GM19452 (cell line): ENCODE results near the gene S100A11.
A peak's percentile ranks its signal among the peaks of the same experiment; 100 is the strongest.

Source experiments
- ATAC-seq: cut with Tn5 transposase; IDR thresholded peaks from one replicate; pipeline ENCODE4 v1.9.1; 2021; ENCODE audit not compliant: unreplicated experiment

S100A11 gene

GRCh38 chr1:151985768-151986167 is 51.0 kb downstream of the S100A11 start:
- ATAC-seq: no peak

- ATAC-seq: no peak
Observed at GRCh38 chr1:151985270-151985669, 51.5 kb downstream of the S100A11 start.

GRCh38 chr1:151984313-151984956 is 52.4 kb downstream of the S100A11 start:
- ATAC-seq: peak; percentile 92
